ENCODE measurements around the gene JPH2. TPM values are rescaled to one million over a fixed set of nuclear protein-coding genes. Genes with fewer than 3 reads are reported as not detected.
"Not testable (repeated sequence)": the region's sequence is repeated elsewhere in the genome, so short reads cannot be mapped to it uniquely, and the experiment has no call there.

JPH2 gene
- total RNA-seq, result not detected in 2 replicates

- intact Hi-C loops (cut with micrococcal nuclease), result no loop called here
Observed at GRCh38 chr20:44187054-44187771, at the start of gene JPH2. Gene JPH2, minus strand, starts transcription at chr20:44187188. Its CDS starts 483 bp downstream, at chr20:44186705.

DNA sequence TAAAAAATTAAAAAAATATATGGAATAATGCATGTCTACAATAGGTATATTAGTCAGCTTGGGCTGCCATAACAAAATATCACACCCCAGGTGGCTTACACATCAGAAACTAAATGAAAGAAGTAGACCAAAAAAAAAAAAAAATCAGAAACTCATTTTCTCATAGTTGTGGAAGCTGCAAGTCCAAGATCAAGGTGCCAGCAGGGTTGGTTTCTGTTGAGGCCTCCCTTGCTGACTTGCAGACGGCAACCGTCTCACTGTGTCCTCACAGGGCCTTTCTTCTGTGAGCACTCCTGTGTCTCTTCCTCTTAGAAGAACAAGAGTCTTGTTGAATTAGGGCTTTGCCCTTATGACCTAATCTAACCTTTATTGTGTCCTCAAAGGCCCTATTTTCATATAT, 48.7 kb upstream of the JPH2 start:
- intact Hi-C loops (cut with micrococcal nuclease), result no loop called here

- intact Hi-C loops (cut with micrococcal nuclease), result no loop called here
Observed at GRCh38 chr20:44234566-44235317, 47.8 kb upstream of the JPH2 start.

- intact Hi-C loops (cut with micrococcal nuclease), result no loop called here
Observed at GRCh38 chr20:44233436-44234016, 46.5 kb upstream of the JPH2 start.

GRCh38 chr20:44232469-44232856, 45.5 kb upstream of the JPH2 start:
- intact Hi-C loops (cut with micrococcal nuclease), result not testable (repeated sequence)

DNA sequence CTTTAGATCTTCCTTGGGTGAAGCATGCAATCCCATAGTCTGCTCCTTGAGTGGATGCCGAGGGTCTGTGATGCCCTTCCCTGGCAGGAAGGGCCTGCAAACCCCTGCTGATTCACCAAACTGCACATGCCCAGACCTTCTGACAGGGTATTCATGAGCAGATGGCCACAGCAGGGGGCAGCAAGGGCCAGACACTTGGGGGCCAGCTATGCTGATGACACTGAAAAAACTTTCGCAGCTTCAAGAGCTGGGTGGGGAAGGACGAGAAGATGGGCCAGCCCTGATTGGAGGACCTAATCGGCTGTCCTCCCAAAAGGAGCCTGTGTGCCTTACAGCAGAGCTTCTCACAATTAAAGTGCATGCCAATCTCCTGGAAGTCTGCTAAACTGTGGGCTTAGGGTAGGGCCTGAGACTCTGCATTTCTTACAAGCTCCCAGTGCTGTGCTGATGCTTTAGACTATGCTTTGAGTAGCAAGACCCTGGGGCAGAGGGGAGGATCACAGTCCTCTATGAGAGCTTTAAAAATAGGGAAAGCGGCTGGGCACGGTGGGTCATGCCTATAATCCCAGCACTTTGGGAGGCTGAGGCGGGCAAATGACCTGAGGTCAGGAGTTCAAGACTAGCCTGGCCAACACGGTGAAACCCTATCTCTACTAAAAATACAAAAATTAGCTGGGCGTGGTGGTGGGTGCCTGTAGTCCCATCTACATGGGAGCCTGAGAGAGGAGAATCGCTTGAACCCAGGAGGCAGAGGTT, 44.9 kb upstream of the JPH2 start:
- intact Hi-C loops (cut with micrococcal nuclease), result no loop called here

- intact Hi-C loops (cut with micrococcal nuclease), result no loop called here
Observed at GRCh38 chr20:44231193-44231592, 44.2 kb upstream of the JPH2 start.

DNA sequence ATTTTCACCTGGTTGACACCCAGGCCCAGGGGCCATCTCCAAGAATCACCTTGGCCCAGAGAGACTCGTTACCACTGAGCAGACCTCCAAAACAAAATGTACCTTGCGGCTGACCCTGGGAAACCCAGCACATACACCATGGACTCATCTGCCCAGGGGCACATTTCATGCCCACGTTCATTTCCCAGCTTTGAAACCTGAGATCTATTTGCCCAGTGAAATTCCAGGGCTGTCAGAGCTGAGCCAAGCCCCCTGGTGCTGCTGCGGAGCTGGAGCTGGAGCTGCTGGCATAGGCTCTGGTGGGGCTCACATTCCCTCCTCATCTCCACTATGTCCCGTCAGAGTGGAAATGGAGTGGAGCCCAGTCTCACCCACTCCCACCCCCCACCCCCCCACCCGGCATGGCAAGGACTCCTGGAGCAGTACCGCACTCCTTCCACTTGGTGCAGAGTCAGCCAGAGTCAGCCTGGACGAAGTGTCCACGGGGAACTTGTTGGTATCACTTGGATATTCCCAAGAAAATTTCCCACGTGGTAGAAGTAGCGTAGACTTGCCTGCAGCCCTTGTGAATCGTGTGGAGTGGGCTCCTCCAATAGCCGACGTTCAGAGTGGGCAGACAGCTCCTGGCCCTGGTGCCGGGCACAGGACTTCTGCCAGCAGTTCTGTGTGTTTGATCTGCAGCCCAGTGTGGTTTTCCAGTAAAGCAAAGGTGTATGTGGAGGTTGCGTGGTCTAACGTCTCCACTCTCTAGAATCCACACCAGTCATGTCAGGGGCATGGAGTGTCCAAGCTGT, 41.7 kb upstream of the JPH2 start:
- intact Hi-C loops (cut with micrococcal nuclease), result no loop called here

DNA sequence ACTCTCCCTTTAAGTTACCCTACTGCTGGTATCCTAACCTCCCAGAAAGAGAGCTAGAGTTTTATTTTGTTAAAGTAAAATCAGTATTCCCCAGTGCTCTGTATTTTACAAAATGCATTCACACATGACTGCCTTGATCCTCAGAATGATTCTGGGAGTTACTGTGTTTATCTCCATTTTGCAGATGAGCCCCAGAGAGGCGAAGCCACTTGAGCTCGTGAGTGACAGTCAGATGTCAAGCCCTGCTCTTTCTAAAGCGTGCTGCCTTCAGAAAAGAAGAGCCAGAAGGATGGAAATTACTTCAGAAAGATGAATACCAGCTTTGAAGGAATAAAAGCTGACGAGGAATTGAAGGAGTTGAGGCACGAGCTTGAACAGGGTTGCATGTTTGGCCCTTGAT, 37.6 kb upstream of the JPH2 start:
- intact Hi-C loops (cut with micrococcal nuclease), result no loop called here

DNA sequence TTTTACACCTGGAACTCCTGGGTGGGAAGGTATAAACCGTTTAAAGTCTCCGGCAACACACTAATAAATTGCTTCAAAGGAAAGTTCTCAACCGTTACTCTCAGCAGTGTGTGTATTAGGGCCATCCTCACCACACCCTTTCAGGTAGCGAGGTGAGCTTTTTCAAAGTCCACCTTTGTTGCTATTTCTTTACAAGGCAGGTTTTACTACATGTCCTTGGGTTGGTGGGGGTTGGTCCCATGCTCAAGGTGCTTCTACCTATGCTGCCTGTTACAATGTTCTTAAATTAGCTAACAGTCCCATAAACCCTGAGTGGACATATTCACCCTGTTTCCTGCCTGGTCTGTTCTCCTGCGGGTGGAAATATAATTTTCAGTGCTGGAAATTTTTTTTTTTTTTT, 36.7 kb upstream of the JPH2 start:
- intact Hi-C loops (cut with micrococcal nuclease), result no loop called here

DNA sequence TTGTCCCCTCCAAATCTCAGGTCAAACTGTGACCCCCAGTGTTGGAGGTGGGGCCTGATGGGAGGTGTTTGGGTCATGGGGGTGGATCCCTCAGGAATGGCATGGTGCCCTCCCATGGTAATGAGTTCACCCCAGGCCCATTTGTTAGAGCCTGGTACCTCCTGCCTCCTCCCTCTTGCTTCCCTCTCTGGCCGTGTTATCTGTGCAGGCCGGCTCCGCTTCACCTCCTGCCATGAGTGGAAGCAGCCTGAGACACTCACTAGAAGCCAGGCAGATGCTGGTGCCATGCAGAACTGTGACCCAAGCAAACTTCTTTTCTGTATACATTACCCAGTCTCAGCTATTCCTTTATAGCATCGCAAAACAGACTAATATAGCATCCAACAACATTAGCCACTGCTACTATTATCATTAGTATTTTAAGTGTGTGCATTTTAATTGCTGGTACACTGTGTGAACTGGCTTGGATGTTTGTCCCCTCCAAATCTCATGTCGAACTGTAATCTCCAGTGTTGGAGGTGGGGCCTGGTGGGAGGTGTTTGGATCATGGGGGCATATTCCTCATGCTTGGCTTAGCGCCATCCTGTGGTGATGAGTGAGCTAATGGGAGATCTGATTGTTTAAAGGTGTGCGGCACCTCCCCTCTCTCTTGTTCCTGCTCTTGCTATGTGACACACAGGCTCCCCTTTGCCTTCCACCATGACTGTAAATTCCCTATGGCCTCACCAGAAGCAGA, 35.8 kb upstream of the JPH2 start:
- intact Hi-C loops (cut with micrococcal nuclease), result no loop called here

GRCh38 chr20:44222027-44222426, 35.0 kb upstream of the JPH2 start:
- intact Hi-C loops (cut with micrococcal nuclease), result no loop called here

GRCh38 chr20:44221368-44221954, 34.5 kb upstream of the JPH2 start:
- intact Hi-C loops (cut with micrococcal nuclease), result no loop called here

DNA sequence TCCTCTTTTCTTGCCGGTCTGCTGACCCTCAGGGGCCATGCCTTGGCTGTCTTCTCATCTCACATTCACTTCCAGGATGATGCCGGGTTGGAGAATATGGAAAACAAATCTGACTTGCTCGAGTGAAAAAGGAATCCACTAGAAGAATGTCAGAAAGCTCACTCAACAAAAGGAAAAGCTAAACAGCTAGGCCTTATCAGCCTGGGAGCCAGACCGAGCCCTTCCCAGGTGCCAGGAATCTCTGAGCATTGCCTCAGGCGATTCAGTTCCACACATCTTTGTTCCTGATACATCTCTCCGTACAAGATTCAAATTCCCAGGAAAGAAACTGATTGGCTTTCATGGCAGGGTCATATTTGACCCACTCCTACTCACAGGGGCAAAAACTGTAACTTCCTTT, 32.8 kb upstream of the JPH2 start:
- intact Hi-C loops (cut with micrococcal nuclease), result loop anchor here (10.0 kb wide), 1 partner anchor 1095 kb away; no protein-coding TSS in a partner anchor

DNA sequence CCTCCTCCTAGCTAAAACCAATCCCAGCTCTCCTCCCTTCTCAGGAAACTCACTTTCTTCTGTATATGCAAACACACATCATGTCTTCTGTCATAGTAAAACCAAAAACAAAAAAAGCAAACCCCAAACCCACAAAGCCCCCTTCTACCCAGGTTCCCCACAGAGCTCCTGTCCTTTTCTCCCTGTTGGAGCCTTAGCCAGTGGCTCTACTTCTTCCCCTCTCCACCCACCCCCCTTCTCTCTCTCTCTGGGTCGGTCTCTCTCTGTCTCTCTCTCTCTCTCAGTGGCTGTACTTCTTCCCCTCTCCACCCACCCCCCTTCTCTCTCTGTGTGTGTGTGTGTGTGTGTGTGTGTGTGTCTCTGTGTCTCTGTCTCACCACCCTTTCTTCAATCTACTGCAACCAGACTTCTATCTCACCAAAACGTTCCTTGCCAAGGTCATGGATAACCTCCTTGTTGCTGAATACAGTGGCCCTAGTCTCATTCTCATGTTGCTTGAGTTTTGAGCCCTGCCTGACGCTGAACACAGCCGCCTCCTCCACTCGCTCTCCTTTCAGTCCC, 32.3 kb upstream of the JPH2 start:
- intact Hi-C loops (cut with micrococcal nuclease), result loop anchor here (10.0 kb wide), 1 partner anchor 1096 kb away; no protein-coding TSS in a partner anchor

DNA sequence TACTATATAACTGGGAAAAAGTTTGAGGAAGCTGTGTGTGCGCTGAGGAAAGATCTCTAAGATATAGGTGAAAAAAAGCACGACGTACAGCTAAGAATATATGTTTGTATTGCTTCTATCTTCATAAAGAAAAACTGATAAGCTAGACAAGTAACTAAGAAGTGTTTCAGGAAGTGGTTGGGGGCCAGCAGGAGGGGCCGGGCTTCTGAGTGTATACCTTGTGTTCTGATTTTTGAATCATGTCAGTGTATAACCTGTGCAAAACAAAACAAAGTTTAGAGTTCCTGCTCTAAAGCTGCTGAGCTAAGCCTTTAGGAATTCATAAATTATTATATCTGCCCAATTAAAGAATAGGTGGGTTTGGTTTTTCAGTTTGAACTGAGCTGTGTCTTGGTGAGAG, 31.5 kb upstream of the JPH2 start:
- intact Hi-C loops (cut with micrococcal nuclease), result loop anchor here (10.0 kb wide), 1 partner anchor 1096 kb away; no protein-coding TSS in a partner anchor

DNA sequence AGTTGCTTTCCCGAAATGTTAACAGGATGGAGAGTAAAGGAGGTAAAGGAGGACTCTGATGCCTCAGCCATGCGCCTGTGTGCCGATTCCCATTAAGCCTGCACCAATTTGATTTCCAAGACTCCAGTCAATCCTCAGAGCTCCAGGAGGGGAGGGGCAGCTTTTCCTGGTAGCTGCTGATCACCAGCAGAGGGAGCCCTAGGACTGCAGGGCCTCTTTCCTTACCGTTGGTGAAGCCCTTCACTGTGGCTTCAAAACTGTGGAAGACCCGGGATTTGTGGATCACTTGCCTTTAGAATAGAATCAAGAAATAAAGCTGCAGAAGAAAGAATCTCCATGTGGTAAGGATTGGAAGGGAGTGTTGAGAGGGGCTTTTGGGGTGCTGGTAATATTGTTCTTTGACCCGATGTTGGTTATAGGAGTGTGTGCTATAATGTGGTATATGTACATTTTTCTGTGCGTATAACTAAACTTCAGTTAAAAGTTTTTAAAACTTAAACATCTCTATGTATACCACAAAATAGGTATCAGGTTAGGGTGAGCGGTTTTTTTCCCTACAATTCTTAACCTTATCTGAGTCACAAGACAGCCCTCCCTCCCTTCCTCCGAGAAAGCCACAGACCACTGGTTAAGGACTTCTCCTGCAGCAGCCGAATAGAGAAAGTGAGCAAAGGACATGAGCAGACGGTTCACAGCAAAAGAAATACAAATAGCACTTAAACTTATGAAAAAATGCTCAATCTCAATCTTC, 30.5 kb upstream of the JPH2 start:
- intact Hi-C loops (cut with micrococcal nuclease), result loop anchor here (1.0 to 10.0 kb wide), 8 partner anchors 55 to 1097 kb away; partner anchors contain the start of gene FITM2

DNA sequence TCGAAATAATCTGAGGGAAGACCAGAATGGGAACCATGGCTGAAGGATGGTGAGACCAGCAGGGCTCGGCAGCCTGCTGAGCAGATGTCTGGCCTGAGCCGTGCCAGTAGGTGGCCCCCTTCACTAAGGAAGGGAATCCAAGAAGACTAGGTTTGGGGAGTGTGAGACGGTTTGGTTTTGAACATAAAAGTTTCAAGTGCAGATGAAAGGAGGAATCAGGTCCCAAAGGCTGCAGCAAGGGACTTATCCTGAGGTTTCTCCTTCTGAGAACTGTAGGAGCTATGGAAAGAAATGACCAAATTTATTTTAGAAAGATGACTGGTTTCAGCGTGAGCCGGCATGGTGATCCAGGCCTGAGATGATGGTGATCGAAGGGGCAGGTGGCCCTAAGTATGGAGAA, 28.1 kb upstream of the JPH2 start:
- intact Hi-C loops (cut with micrococcal nuclease), result loop anchor here (1.0 to 10.0 kb wide), 3 partner anchors 73 to 1100 kb away; no protein-coding TSS in a partner anchor
